ENCODE results near the gene OR10H3.
A peak's percentile ranks its signal among the peaks of the same experiment; 100 is the strongest.

The OR10H3 gene

GRCh38 chr19:15717809-15718208 is 20.0 kb upstream of the OR10H3 start:
- Mint-ChIP-seq H3K4me3 (no peak overlapping the region), H3K9me3 (peaks cover 85% of the 10 kb centered on the region), H3K27ac (no peak overlapping the region), H3K36me3 (ENCODE audit: low read depth) (no peaks in the 10 kb centered on the region), H3K4me1 (no peaks in the 10 kb centered on the region), H3K27me3 (ENCODE audit: low read depth, poor library complexity) (peaks cover 3% of the 10 kb centered on the region)
- no peak for TF ChIP-seq CTCF (IDR thresholded peaks at IDR 0.05)
- peak; percentile 19 for DNase-seq

GRCh38 chr19:15721268-15721667 is 16.5 kb upstream of the OR10H3 start:
- peaks cover 92% of the 10 kb centered on the region for H3K9me3 Mint-ChIP-seq
- DNase-seq, result no peak
- H3K4me3 Mint-ChIP-seq, result no peak overlapping the region

GRCh38 chr19:15722956-15723355 is 14.8 kb upstream of the OR10H3 start:
- DNase-seq, result no peak
- no peak overlapping the region for H3K27ac Mint-ChIP-seq
- no peaks in the 10 kb centered on the region for H3K4me1 Mint-ChIP-seq
- H3K4me3 Mint-ChIP-seq, result no peak overlapping the region
- TF ChIP-seq CTCF (IDR thresholded peaks at IDR 0.05), result no peak
- peaks cover 3% of the 10 kb centered on the region for H3K27me3 Mint-ChIP-seq (ENCODE audit: low read depth, poor library complexity)
- H3K36me3 Mint-ChIP-seq (ENCODE audit: low read depth), result peaks cover 5% of the 10 kb centered on the region
- peaks cover 92% of the 10 kb centered on the region for H3K9me3 Mint-ChIP-seq

More at GRCh38 chr19:15721268-15721667, 16.5 kb upstream of the OR10H3 start:
- Mint-ChIP-seq H3K27me3 (ENCODE audit: low read depth, poor library complexity) (peaks cover 3% of the 10 kb centered on the region), H3K27ac (no peak overlapping the region), H3K4me1 (no peaks in the 10 kb centered on the region), H3K36me3 (ENCODE audit: low read depth) (peaks cover 5% of the 10 kb centered on the region)
- no peak for TF ChIP-seq CTCF (IDR thresholded peaks at IDR 0.05)

GRCh38 chr19:15727724-15728123 is 10.1 kb upstream of the OR10H3 start, which contains the start of gene OR10H2:
Gene OR10H2, plus strand, starts transcription at chr19:15728024. Its CDS starts 20 bp downstream, at chr19:15728044.
- Mint-ChIP-seq H3K27ac (no peak within 1 kb of the TSS), H3K4me3 (no peak within 1 kb of the TSS), H3K4me1 (no peaks in the 10 kb centered on the region)

GRCh38 chr19:15730538-15730937 is 7.2 kb upstream of the OR10H3 start:
- DNase-seq, result no peak
- no peak overlapping the region for H3K4me3 Mint-ChIP-seq
- H3K4me1 Mint-ChIP-seq, result no peaks in the 10 kb centered on the region
- TF ChIP-seq CTCF (IDR thresholded peaks at IDR 0.05), result no peak
- peaks cover 94% of the 10 kb centered on the region for H3K9me3 Mint-ChIP-seq
- peaks cover 5% of the 10 kb centered on the region for H3K36me3 Mint-ChIP-seq (ENCODE audit: low read depth)
- H3K27me3 Mint-ChIP-seq (ENCODE audit: low read depth, poor library complexity), result peaks cover 5% of the 10 kb centered on the region
- no peak overlapping the region for H3K27ac Mint-ChIP-seq

More at GRCh38 chr19:15727724-15728123, 10.1 kb upstream of the OR10H3 start, which contains the start of gene OR10H2:
- H3K27me3 Mint-ChIP-seq (ENCODE audit: low read depth, poor library complexity), result peaks cover 3% of the 10 kb centered on the region
- no peak for TF ChIP-seq CTCF (IDR thresholded peaks at IDR 0.05)
- DNase-seq, result no peak
- H3K36me3 Mint-ChIP-seq (ENCODE audit: low read depth), result peaks cover 5% of the 10 kb centered on the region
- H3K9me3 Mint-ChIP-seq, result peaks cover 88% of the 10 kb centered on the region

GRCh38 chr19:15732388-15732787 is 5.4 kb upstream of the OR10H3 start:
- H3K4me3 Mint-ChIP-seq, result no peak overlapping the region
- H3K36me3 Mint-ChIP-seq (ENCODE audit: low read depth), result no peaks in the 10 kb centered on the region
- peaks cover 82% of the 10 kb centered on the region for H3K9me3 Mint-ChIP-seq
- no peak for DNase-seq
- TF ChIP-seq CTCF (IDR thresholded peaks at IDR 0.05), result no peak
- peaks cover 5% of the 10 kb centered on the region for H3K27me3 Mint-ChIP-seq (ENCODE audit: low read depth, poor library complexity)
- H3K4me1 Mint-ChIP-seq, result no peaks in the 10 kb centered on the region
- H3K27ac Mint-ChIP-seq, result no peak overlapping the region

Measured in nephron progenitor cell (in vitro differentiated cells).